Measurements from ENCODE around the gene PCSK5.
A peak's percentile ranks its signal among the peaks of the same experiment; 100 is the strongest.

Gene PCSK5

DNA sequence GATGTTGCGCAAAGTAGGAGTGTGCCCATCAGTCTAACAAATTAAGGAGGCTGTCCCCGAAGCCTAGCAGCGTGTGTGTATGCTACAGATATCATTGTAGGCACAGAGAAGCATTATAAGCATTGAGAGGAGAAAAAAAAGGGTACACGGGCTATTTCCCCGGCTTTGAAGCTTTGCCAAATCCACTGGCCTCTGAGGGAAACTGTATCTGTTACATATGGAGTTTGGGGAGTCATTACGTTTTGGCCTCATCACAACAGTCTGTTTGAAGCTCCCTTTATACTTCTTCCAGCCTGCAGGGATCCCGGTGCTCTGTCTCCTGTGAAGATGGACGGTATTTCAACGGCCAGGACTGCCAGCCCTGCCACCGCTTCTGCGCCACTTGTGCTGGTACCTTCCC lies 297.8 kb downstream of the PCSK5 start:
- no peak for DNase-seq (ENCODE audit: low read depth, low spot score)

DNA sequence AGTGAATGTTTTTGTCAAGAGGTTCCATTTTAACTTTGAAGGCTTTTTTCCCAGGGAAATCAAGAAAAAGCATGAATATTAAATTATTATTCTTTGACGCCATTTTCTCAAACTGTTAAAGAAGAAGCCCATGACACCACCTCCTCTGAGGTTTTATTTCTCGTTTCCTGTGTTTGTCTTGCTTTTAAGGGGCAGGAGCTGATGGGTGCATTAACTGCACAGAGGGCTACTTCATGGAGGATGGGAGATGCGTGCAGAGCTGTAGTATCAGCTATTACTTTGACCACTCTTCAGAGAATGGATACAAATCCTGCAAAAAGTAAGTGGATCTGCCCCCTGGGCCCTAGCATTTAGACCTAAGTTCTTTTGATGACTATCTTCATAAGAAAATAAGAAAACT lies 298.4 kb downstream of the PCSK5 start:
- DNase-seq (ENCODE audit: low read depth, low spot score), result no peak

DNA sequence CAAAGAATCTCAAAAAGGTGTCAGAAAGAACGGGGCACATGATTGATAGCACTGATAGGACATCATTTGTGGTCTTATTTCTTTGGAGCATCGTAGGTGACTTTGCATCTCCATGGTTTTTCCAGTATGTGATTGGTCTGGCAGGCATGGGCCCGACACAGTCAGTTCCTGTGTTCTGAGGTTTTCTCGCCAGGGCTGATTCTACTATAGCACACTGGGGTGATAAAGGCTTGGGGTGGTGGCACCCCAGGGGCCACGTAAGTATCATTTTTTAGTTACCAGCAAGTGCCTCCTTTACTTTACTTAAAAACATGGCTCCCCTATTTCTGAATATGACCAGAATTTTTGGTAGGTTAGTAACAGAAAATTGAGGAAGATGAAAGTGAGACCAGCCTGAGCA lies 301.0 kb downstream of the PCSK5 start:
- no peak for DNase-seq (ENCODE audit: low read depth, low spot score)

DNA sequence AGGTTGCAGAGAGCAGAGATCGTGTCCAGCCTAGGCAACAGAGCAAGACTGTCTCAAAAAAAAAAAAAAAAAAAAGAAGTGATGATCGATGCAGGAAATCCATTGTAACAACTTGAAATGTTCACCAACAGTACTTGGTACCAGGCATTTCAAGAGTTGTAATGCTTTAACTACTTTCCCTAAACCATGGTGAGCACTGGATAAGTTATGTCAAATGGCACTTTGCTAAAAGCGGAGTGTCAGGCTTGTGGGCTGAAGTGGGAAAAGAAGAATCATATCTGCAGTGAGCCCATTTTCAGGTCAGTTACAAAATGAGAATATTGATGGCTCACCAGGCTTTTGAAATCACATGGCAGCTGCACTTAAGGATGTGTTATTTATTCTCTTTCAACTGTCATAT lies 301.5 kb downstream of the PCSK5 start:
- no peak for DNase-seq (ENCODE audit: low read depth, low spot score)

DNA sequence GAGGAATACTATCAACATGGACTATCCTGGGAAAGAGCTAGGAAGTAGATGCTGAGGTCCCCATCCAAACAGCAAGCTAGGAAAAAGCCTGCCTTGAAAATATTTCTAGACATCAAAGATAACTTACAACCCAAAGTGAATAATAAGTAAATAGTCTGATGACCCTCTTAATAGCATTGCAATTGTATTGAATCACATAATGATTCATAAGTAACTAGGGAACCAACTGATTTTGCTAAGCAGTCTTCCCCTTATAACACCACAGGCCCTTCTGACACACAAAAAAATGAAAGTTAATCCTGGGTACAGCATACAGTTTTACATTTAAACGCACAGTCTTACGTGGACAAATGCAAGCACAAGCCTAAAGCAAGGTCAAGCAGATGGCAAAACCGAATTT lies 304.4 kb downstream of the PCSK5 start:
- no peak for DNase-seq (ENCODE audit: low read depth, low spot score)

DNA sequence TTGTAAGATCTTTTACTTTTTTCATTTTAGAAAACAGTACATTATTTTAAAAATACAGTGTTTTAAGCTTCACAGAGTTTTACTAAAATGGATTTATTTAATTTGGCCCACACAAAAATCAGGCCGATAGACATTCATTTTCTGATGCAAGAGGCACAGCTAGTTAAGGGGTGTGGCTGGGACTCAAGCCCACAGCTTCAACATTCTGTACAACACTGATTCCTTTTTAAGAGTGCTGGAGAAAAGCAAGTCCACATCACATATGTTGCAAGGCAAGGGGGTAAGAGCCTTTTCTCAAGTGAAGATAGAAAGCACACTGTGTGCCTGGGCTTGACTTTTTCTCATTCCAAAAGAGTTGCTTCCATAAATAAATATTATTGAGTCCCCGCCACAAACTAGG lies 307.9 kb downstream of the PCSK5 start:
- DNase-seq (ENCODE audit: low read depth, low spot score), result no peak

DNA sequence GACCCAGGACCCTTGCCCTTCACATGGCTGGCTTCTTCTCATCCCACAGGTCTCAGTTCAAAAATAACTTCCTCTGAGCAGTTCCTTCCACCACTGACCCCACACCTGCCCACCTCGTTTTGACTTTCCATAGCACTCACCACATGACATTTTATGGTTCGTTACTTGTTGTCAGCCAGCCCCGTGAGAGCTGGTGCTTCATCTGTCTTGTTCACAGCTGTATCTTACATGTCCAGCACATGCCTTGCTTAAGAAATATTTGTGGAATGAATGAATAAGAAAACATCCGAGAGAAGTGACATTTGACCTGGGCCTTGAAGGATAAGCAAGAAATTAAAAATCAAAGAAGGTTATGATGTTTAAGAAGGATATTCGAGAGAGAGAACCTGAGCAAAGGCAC lies 309.8 kb downstream of the PCSK5 start:
- DNase-seq (ENCODE audit: low read depth, low spot score), result no peak

DNA sequence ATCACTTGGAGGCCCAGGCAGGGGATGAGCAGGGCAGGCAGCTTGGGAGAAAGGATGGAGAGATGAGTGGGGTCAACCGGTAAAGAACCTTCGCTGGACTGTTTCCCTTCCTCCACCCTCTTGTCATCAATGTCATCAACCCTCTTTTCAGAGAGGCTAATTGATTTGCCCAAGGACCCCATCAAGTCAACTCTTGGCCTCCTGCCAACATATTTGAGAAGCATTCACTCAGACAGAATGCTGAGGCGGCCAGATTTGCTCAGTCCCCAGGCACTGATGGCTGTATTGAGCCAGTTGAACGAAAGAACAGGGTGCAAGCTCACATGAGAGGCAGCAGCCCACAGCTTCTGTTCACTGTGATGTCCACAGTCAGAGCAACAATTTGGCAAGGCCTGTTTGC lies 310.3 kb downstream of the PCSK5 start:
- no peak for DNase-seq (ENCODE audit: low read depth, low spot score)

DNA sequence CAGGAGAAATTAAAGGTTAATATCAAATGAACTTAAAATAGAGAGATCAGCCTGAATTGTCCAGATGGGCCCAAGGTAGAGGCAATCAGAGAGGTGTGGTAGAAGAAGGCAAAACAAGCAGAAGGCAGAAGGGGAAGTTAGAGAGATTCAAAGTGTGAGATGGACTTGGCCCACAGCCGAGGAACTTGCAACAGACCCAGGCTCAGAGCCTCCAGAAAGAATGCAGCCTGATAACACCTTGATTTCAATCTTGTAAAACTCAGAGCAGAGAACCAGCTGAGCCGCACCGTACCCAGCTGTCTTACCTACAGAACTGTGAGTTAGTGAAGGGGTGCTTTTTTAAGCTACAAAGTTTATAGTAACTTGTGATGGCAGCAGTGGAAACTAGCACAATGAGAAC lies 312.9 kb downstream of the PCSK5 start:
- no peak for DNase-seq (ENCODE audit: low read depth, low spot score)

DNA sequence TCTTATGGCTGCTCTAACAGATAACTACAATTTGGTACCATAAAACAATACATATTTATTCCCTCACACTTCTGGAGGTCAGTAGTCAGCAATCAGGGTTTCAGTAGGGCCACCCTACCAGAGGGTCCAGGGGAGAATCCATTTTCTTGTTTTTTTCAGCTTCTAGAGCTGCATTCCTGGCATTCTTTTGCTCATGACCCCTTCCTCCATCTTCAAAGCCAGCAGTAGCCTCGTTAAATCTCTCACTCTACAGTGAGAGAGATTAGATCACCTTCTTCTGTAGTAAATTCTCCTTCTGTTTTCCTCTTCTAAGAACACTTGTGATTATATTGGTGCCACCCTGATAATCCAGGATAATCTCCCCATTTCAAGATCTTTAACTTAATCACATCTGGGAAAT lies 316.3 kb downstream of the PCSK5 start:
- peak; percentile 19 for DNase-seq (ENCODE audit: low read depth, low spot score)

DNA sequence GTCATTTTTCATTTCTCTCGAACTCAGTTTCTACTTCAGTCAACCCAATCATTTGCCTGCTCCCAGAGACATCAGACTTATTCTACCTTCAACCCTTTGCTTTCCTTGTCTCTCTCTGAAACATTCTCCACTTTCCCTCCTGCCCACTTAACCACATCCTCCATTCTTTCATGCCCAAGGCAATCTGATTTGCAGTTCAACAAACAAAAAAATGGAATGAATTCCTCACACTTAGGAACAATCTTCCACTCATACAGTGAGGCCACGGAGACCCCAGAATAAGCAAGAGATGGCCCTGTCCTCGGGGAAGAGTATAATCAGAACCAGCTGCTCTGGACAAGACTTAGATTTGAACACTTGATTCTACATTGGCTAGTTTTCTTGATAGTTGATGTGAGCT lies 323.3 kb downstream of the PCSK5 start:
- DNase-seq (ENCODE audit: low read depth, low spot score), result peak; percentile 37

DNA sequence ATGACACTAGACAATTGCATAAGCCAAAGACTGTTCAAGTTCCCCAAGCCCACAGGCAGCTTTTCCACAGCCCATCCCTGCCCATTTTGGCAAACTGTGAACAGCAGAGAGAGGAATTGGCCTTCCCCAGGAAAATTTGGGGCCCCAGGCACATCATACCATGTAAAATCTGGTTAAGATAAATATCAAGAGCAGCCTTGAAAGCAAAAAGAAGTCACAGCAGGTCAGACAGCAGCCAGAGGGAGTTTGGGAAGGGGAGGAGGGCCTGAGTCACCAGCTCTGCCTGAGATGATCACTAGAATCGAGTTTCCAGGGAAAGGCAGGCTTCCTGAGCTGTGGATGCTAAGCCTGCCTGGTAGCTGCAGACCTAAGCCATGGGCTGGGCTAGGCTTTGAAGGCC lies 324.6 kb downstream of the PCSK5 start:
- DNase-seq (ENCODE audit: low read depth, low spot score), result peak; percentile 64

DNA sequence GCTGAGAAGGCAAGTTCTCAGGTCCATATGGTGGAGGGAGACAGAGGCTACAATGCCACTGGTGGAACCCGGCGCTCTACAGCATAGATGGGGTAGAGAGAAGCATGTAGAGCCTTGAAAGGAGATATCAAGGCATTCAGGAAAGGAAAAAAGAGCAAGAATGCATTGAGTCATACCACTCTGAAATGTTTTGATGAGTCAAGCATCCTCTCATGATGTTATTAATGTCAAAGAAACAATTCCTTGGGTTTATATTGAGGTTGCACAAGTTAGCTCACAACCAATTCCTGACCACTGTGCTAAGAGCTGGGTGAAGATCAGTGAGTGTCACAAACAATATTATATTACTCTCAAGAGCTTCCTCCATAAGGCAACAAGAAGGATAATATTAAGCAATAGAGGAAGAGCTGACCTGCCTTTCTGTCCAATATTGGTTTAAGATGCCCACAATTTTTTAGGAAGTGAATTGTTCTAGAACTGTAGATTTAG lies 325.7 kb downstream of the PCSK5 start:
- DNase-seq (ENCODE audit: low read depth, low spot score), result peak; percentile 76

DNA sequence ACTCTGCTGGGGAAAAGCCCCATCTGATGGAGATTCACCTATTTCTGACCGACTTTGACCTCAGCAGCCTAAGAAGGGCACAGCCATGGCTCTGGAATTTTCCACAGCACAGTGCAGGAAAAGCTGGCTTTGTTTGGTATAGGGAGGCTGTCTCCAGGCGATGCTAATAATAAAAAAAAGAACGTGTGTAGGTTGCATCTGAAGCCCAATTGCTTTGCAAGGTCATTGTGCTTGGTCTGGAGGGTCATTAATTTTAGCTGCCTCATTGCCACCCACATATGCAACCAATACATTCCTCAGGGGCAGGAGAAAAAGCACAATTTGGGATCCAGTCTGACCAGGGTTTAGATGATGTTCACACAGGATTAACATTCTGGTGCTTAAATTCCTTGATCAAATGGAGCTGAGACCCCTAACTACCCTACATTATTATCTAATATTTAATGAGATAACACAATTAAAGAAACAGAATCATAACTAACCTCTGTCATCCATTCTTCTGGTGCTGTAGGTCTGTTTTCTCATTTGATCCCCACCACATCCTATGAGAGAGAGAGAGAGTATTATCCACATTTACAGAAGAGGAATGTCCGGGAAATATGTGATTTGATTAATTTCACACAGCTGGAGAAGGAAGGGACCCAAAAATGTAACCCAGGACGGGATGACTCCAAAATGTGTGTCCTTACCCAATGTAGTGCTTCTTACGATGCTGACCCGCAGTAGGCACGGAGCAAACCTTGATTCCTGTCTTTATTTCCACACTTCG lies 327.8 kb downstream of the PCSK5 start:
- DNase-seq (ENCODE audit: low read depth, low spot score), result no peak

DNA sequence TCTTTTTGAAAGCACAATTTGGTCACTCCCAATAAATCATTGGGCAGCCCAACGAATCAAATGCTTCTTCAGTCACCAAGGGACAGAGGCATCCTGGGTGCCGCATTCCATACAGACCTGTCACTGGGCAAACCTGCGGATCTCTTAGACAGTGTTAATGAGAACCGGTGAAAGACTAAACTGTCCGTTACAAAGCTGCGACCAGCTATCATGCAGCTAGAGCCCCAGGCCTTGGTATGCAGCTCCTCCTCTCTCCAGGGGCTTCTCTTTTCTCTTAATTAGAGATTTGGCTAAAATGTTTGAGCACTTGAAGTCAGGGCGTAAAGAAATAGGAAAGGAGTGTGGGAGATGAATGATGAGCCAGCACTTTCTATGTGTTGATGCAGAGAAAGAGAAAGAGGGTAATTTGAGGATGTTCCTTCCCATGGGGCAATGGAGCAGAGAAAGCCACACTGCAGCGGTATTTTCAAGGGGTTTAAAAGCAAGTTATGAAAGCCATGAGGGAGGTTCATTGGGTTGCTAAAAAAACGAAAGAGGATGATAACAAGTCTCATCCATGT lies 328.5 kb downstream of the PCSK5 start:
- DNase-seq (ENCODE audit: low read depth, low spot score), result peak; percentile 22

DNA sequence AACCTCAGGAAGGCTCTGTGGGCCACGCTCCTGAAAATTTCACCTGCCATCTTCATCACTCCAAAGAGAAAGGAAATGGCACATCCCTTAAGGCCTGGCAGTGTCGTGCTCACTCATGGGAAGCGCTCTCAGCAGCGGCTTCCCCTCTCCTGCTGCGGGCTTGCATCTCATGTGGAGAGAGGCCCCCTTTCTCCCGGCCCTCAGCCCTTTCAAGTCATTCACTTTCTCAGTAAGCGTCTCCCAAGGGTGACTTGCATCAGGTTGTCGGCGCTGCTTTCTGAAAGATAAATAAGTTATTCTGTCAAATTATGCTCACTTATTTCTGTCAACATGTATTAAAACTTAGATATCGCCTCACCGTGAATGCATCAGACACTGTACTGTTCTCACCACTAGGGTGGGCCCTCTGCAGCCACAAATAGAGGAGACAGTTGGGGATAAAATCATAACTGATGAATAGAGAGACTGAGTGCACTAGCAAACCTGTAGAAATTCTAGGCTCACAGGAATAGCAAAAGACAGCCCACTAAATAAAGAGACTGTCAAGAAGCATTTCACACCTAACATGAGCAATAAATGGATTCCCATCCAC lies 329.2 kb downstream of the PCSK5 start:
- DNase-seq (ENCODE audit: low read depth, low spot score), result no peak

DNA sequence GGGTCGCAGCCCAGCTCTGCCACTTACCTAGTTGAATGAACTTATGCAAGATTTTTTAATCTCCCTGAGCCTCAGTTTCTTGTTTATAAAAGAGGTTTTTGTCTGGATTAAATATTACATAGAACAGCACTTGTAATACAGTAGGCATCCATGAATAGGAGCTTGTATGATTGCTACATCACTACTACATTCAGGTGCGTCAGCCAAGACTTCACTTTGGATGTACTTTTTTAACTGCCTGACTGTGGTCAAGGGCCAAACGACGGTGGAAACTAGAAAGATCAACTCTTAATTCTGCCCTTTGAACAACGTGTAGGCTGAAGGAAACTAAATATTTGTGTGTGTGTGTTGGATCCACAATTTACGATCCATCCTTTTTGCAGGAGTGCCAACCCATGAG lies 330.9 kb downstream of the PCSK5 start:
- DNase-seq (ENCODE audit: low read depth, low spot score), result no peak

DNA sequence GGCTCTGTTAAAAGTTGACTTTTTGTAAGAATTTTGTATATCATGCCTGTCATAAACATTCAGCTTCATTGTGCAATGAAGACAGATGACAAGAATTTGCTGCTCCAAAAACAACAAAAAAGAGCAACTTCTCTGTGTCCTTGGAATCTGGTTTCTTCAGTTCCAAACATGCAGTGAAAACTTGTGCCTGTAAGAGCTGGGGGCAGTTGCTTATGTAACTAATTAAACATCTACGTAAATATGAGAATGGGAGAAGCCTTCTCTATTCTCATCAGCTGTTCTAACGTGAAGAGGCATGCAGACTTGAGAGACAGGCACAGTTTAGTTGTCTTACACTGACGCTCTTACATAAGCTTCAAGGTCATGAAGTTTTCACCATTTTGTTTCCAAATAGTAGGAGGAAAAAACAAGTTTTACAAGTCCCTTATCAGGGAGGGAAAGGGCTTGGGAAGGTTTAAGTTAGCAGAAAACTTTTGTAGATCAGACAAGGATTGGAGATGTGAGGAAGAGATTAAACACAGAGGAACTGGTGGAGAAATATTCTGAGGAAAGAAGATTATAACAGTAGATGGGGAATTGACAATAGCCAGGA lies 333.4 kb downstream of the PCSK5 start:
- no peak for DNase-seq (ENCODE audit: low read depth, low spot score)

DNA sequence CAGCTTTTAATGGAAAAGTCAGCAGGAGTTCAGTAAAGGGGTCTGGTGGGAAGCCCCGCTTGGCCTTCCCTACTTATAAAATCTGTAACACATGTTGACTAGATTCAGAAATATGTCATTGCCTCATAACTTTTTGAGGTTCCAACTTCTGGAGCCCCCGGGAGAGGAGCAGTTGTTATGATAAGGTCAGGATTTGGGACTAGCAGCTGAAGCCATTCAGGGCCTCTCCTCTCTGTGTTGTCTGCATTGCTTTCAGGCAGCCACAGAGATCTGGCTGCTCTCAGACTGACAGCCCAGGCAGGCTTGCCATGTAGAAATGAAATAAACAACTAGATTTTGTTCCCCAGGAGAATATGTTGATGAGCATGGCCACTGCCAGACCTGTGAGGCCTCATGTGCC lies 336.7 kb downstream of the PCSK5 start:
- no peak for DNase-seq (ENCODE audit: low read depth, low spot score)

DNA sequence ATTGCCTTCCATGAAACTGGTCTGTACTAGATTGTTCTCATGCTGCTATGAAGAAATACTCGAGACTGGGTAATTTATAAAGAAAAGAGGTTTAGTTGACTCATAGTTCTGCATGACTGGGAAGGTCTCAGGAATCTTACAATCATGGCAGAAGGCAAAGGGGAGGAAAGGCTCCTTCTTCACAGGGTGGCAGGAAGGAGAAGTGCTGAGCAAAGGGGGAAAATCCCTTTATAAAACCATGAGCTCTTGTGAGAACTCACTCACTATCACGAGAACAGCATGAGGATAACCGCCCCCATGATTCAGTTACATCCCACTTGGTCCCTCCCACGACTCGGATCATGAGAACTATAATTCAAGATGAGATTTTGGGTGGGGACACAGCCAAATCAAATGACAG lies 340.5 kb downstream of the PCSK5 start:
- DNase-seq (ENCODE audit: low read depth, low spot score), result no peak

DNA sequence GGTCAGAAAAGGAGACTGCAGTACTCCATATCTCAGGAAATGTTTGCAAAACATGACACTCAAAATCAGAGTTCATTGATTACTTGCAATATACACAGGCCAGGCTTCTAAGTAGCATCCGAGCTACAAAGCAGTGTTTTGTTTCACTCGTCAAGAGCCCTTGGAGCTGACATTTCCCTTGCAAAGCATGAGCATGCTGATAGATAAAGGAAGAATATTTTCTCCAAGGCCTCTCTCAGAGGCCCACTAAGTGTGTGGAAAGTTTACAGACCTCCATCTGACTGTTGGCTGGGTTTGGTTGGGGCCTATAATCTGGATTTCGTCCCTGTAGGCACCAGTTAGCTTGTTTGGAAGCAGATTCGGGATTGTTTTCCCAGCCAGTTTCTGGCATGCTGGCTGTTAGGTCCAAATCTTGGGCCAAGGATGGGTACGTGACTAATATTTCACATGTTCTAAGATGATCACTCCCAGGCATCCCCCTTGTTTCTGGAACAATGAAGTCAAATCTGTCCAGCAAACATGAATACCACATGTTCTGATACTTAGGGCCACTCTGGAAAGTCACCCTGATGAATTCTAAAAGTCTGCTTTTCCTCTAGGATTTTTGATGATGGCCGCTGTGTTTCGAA lies 342.5 kb downstream of the PCSK5 start:
- DNase-seq (ENCODE audit: low read depth, low spot score), result no peak

DNA sequence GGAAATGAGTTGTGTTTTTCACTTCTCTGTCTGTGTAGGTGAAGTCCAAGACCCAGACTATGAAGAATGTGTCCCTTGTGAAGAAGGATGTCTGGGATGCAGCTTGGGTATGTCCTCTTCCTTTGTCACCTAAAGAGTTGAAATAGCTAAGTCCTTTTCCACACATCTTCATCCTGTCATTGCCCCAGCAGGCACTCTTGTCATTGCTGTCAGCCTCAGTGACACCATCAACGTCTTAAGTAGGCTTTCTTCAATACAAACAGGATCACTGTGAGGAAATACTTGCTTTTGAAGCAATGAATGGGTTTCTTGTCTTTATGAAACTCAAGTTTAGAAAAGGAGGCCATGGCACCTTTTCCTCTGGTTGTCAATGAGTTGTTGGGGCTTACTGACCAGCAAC lies 350.1 kb downstream of the PCSK5 start:
- no peak for DNase-seq (ENCODE audit: low read depth, low spot score)

All from astrocyte of the hippocampus (primary cell).